ENCODE measurements around the gene VPS9D1. TPM values are rescaled to one million over a fixed set of nuclear protein-coding genes. Genes with fewer than 3 reads are reported as not detected.

The VPS9D1 gene
- total and polyA plus RNA-seq, 10 of the 15 experiments (the other 5 are each of a cell fraction or from before 2014, with no cell fraction given) = 0.65 to 4.2 (median 1.1) TPM

DNA sequence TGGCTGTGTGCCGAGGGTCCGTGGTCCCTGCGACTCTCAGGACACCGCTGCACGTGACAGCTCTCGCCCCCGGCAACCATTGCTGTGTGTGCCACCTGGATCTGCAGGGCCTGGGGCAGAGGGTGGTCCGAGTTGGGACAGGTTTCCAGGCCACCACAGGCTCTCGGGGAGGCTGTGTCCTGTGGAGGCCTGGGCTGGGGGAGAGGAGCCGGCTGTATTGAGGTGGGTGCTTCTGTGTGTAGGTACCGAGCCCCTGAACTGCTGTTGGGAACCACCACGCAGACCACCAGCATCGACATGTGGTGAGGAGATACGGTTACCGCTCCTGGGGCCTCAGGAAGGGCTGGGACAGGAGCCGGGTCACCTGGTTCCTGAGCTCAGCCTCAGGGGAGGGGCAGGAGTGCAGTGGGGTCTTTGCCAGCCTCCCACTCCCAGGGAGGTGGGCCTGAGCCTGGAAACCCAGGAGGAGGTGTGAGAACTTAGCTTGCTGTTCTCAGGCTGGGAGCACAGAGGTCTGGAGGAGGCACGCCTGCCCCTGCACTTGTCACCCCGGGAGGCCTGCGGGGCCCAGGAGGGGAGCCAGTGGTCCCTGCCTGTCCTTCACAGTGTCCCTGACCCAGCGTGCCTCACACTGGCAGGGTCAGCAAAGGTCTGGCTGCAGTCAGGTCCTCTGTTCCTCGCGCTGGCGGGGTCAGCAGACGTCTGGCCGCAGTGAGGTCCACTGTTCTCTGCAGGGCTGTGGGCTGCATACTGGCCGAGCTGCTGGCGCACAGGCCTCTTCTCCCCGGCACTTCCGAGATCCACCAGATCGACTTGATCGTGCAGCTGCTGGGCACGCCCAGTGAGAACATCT is 26.5 kb downstream of the VPS9D1 start:
- Histone ChIP-seq H3K27ac (ENCODE audit: control insufficient read depth, insufficient read depth) (no peak overlapping the region), H3K9me3 (replicated peaks; ENCODE audit: control insufficient read depth, insufficient read depth, low read length) (no peaks in the 10 kb centered on the region), H2AFZ (ENCODE audit: control insufficient read depth, low read depth, low read length) (no peak overlapping the region), H3K36me3 (ENCODE audit: control insufficient read depth in 2 of 2, insufficient read depth in 2 of 2, low read length in 1 of 2) (peaks cover 0 to 14% of the 10 kb centered on the region in 2 experiments; a peak in 3 of 4 replicates), H3K4me3 (no peak overlapping the region), H3K4me2 (ENCODE audit: control insufficient read depth, insufficient read depth) (no peak overlapping the region), H3K79me2 (ENCODE audit: control insufficient read depth, insufficient read depth, low read length) (no peaks in the 10 kb centered on the region), H3K27me3 (replicated peaks in 1 of 2; ENCODE audit: control insufficient read depth in 2 of 2, insufficient read depth in 2 of 2, low read length in 1 of 2) (no peaks in the 10 kb centered on the region), H3K4me1 (ENCODE audit: control insufficient read depth, insufficient read depth, low read length) (peaks cover 8% of the 10 kb centered on the region), H4K20me1 (ENCODE audit: control insufficient read depth, insufficient read depth) (no peaks in the 10 kb centered on the region; the same call in 1 of the 2 replicates), H3K9ac (ENCODE audit: control insufficient read depth, insufficient read depth, low read length) (no peak overlapping the region)
- no TSS peak for BruUV-seq (replicated peaks)
- ChIA-PET POLR2A (no interaction called here), RAD21 (ENCODE audit: unreplicated experiment) (no interaction called here), SMC1A (ENCODE audit: uncharacterized antibody, unreplicated experiment) (no interaction called here), CTCF (no interaction called here)
- 79% methylated on average over 32 of the region's 32 CpGs for WGBS (ENCODE audit: insufficient coverage, insufficient replicate concordance, low lambda C conversion rate, missing lambda C conversion rate)
- FAIRE-seq = no peak
- no peak for TF ChIP-seq SPI1 (IDR thresholded peaks at IDR 0.05; ENCODE audit: borderline replicate concordance, insufficient read depth, low read depth, low read length)
- TF ChIP-seq, protein P1, sequence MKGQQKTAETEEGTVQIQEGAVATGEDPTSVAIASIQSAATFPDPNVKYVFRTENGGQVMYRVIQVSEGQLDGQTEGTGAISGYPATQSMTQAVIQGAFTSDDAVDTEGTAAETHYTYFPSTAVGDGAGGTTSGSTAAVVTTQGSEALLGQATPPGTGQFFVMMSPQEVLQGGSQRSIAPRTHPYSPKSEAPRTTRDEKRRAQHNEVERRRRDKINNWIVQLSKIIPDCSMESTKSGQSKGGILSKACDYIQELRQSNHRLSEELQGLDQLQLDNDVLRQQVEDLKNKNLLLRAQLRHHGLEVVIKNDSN (IDR thresholded peaks at IDR 0.05; ENCODE audit: borderline replicate concordance, extremely low read length, insufficient read depth, low read depth, low read length) = no peak
- TF ChIP-seq TARDBP (IDR thresholded peaks at IDR 0.05; ENCODE audit: borderline replicate concordance) = no peak
- no peak for TF ChIP-seq MYC (IDR thresholded peaks at IDR 0.05; ENCODE audit: insufficient read depth, insufficient read length, insufficient replicate concordance, low read length, severe bottlenecking)
- TF ChIP-seq TCF12 (IDR thresholded peaks at IDR 0.05; ENCODE audit: low read depth, low read length) = no peak
- no peak for TF ChIP-seq IKZF1 (conservative IDR thresholded peaks at IDR 0.05)
- no peak for TF ChIP-seq STAT3 (IDR thresholded peaks at IDR 0.05; ENCODE audit: low read depth, low read length)
- intact Hi-C loops (cut with micrococcal nuclease; ENCODE audit: unreplicated experiment) (no loop called here), in situ Hi-C loops (cut with MboI) (no loop called here)
- DNase-seq (ENCODE audit: low read depth, low spot score) = no peak
- ATAC-seq = no peak

Measured in GM12878 (cell line).